Right lobe of liver (tissue), 6 donors: ENCODE data around the gene PLPPR3. TPM values are rescaled to one million over a fixed set of nuclear protein-coding genes. Genes with fewer than 3 reads are reported as not detected.

Experiments used
- ATAC-seq, 4 donors: fragments of 200-7000 bp; cut with Tn5 transposase; one replicate each; pipeline ENCODE4 v1.9.1; 2020; ENCODE audit warnings: mild to moderate bottlenecking in 4 of 4, moderate library complexity in 4 of 4
- DNase-seq, 3 donors: peaks; one replicate each; pipeline ENCODE4 v3.0.0-alpha.2; 2020
- H3K27ac ChIP-seq, 3 donors: fragments of 200-600 bp; one replicate each; pipeline ENCODE4 v1.8.0; 2022
- H3K27me3 ChIP-seq, 2 donors: fragments of 200-600 bp; one replicate each; pipeline ENCODE4 v1.8.0; 2022
- H3K36me3 ChIP-seq, 4 donors: fragments of 200-600 bp; sonication (generic) in 1 of 4; one replicate each; pipeline versions ENCODE4 v1.5.1 to v1.8.0; 2017 to 2022; ENCODE audit warnings: control low read depth in 1 of 4
- H3K4me1 ChIP-seq, 4 donors: fragments of 200-600 bp; sonication (generic) in 1 of 4; one replicate each; pipeline versions ENCODE4 v1.5.1 to v1.8.0; 2017 to 2022; ENCODE audit warnings: control low read depth in 1 of 4
- H3K4me3 ChIP-seq, 3 donors: fragments of 200-600 bp; one replicate each; pipeline ENCODE4 v1.8.0; 2022
- H3K9me3 ChIP-seq, 4 donors: fragments of 200-600 bp; sonication (generic) in 1 of 4; one replicate each; pipeline versions ENCODE4 v1.5.1 to v1.8.0; 2017 to 2022; ENCODE audit warnings: control low read depth in 1 of 4
- POLR2A ChIP-seq: fragments of 450-650 bp; IDR thresholded peaks from one replicate; pipeline ENCODE4 v1.6.1; 2017; ENCODE audit warnings: antibody characterized with exemption, mild to moderate bottlenecking
- WGBS: methylation state at CpG from one replicate; pipeline ENCODE4 v1.1.6; 2018; ENCODE audit warnings: low coverage, low lambda C conversion rate; ENCODE audit not compliant: insufficient coverage; ENCODE audit errors: missing lambda C conversion rate; 5-methylcytosine and 5-hydroxymethylcytosine counted together
- intact Hi-C, 2 donors: fragments of 100-400 bp; cut with DNase I; formaldehyde crosslinking; loops; one replicate each; pipeline versions ENCODE4 v1.11.2 to v1.14.1; 2022
- total RNA-seq, 6 experiments: library from RNA; depleted of rRNA in 2 of 6; stranded (reverse); fragments of >200 nt in 2 of 6; fragmentation: NEBNext Ultra II Directional in 3 of 6; extraction: Animal tissue kit (Norgen Biotek cat#: 25700) in 3 of 6; gene quantifications; one replicate each; pipeline versions ENCODE4 v1.1.0 to v1.2.4, GENCODE V29; 2016 to 2023
- TF ChIP-seq, protein P1 (sequence below), 4 donors: fragments of 200-600 bp in 3 of 4; fragments of 450-650 bp in 1 of 4; IDR thresholded peaks; one replicate each; pipeline versions ENCODE4 v1.5.1 to v1.8.0; 2016 to 2022; ENCODE audit warnings: antibody characterized with exemption in 4 of 4, mild to moderate bottlenecking in 2 of 4
- donor health status: DM: no; HTN: yes; CAD: no.
- donor health status: DM: no; HTN: no; CAD: no.
- donor health status: DM: no; HTN: no; CAD: no.
- donor health status: DM: no; HTN: yes; CAD: no.
- donor health status: DM: no; HTN: yes; CAD: no.

PLPPR3 gene
- total RNA-seq, 6 experiments from 2014 or later = not detected

DNA sequence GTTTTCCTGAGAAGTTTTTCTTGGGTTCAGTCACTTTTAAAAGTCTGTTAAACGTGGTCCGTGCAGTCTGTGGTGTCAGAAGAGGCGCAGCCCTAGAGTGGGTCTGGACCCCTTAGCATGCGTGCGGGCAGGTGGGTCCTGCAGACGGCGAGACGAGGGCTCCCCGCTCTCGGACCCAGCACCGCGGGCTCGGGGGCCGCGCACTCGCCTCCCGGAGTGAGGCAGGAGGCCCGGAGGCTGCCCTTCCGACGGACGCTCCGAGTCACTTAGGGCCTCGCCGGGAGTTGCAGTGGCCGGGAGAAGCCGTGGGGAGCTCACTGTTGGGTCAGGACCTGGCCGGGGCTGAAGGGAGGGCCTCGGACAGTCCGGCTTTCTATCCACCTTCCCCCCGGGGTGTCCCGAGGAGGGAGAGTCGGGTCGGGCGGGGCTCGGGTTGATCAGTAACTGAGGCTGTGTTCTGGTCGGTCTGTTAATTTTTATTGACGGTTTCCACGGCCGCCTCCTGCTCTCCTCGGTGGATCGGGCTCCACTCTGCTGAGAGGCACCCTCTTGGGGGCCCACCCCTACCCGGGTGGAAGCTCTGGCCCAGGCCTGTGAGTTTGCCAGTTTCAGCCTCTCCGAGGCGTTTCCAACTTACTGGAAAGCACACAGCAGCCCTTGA is 23.2 kb downstream of the PLPPR3 start:
- H3K4me3 ChIP-seq = peak overlapping the region; percentile 90 to 95 (median 93)
- peak overlapping the region; percentile 72 to 84 (median 79) for H3K27ac ChIP-seq
- peak; percentile 77 to 89 (median 88) for DNase-seq
- WGBS = 0% methylated on average over 6 of the region's 44 CpGs
- ATAC-seq = peak; percentile 11 to 39 (median 37)
- H3K9me3 ChIP-seq = no peaks in the 10 kb centered on the region
- intact Hi-C loops = no loop called here
- peaks cover 0 to 14% (median 6%) of the 10 kb centered on the region in 4 donors for H3K36me3 ChIP-seq
- no peaks in the 10 kb centered on the region for H3K27me3 ChIP-seq
- peaks cover 0 to 31% (median 19%) of the 10 kb centered on the region in 4 donors for H3K4me1 ChIP-seq
- TF ChIP-seq, protein P1, sequence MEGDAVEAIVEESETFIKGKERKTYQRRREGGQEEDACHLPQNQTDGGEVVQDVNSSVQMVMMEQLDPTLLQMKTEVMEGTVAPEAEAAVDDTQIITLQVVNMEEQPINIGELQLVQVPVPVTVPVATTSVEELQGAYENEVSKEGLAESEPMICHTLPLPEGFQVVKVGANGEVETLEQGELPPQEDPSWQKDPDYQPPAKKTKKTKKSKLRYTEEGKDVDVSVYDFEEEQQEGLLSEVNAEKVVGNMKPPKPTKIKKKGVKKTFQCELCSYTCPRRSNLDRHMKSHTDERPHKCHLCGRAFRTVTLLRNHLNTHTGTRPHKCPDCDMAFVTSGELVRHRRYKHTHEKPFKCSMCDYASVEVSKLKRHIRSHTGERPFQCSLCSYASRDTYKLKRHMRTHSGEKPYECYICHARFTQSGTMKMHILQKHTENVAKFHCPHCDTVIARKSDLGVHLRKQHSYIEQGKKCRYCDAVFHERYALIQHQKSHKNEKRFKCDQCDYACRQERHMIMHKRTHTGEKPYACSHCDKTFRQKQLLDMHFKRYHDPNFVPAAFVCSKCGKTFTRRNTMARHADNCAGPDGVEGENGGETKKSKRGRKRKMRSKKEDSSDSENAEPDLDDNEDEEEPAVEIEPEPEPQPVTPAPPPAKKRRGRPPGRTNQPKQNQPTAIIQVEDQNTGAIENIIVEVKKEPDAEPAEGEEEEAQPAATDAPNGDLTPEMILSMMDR (IDR thresholded peaks at IDR 0.05) = no peak
- peak; percentile 15 for TF ChIP-seq POLR2A

DNA sequence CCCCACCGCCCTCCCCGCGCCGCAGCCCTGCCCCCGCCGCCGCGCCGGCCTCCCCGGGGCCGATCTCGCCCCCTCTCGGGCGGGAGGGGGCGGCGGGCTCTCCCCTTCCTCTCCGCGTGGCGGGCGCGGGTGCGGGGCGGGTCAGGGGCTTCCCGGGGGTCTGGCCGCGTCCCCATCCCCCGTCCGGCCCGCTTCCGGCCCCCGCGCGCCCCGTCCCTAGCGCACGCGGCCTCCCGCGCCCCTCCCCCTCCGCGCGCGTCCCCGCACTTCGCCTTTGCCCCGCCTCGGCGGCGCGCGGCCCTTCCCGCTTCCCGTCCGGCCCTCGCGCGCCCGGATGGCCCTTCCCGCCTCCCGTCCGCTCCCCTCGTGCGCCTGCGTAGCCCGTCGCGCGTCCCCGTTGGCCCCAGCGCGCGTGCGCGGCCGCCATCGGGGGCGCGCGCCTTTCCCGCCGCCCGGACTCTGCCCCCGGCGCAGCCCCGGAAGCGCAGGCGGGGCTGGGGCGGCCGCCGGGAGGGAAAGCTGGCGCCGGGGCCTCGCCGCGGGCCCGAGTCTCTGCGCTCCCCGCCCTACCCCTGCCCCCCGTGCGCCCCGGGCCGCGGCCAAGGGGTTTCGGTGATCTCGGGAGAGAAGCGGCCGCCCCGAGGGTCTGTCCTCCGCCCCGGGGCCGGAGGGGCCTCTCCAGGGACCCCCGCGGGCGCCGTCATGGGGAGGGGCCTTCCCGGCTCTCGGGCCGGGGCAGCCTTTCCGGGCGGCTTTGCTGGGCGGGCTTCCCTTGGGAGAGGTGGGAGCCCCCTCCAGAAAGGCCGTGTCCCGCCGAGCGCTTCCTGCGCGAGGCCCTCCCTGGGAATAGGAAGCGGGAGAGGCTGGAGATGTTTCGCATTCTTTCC is 24.0 kb downstream of the PLPPR3 start:
- DNase-seq = peak; percentile 93
- TF ChIP-seq POLR2A = peak; percentile 43
- TF ChIP-seq, protein P1 (IDR thresholded peaks at IDR 0.05) = peak in 1 of 4 donors; percentile 17
- intact Hi-C loops = no loop called here

GRCh38 chr19:796692-797527 is 24.8 kb downstream of the PLPPR3 start, which contains the start of gene PTBP1:
Gene PTBP1, plus strand, starts transcription at chr19:797452. Its CDS starts 46 bp downstream, at chr19:797498.
- TF ChIP-seq, protein P1 (IDR thresholded peaks at IDR 0.05) = peak in 3 of 4 donors; percentile 12 to 36 (median 30)
- TF ChIP-seq POLR2A = peak; percentile 71
- Histone ChIP-seq H3K27ac (peak within 1 kb of the TSS; percentile 95 to 97 (median 96)), H3K36me3 (peaks cover 0 to 9% (median 2%) of the 10 kb centered on the region in 4 donors), H3K4me3 (peak within 1 kb of the TSS; percentile 90 to 95 (median 93)), H3K4me1 (peaks cover 0 to 29% (median 19%) of the 10 kb centered on the region in 4 donors), H3K27me3 (no peaks in the 10 kb centered on the region), H3K9me3 (no peaks in the 10 kb centered on the region)
- ATAC-seq (peak; percentile 79 to 90 (median 86)), DNase-seq (peak; percentile 100)
- WGBS = under 1% methylated on average over 23 of the region's 83 CpGs
- intact Hi-C loops = no loop called here

More for the DNA sequence above, 24.0 kb downstream of the PLPPR3 start:
- peak overlapping the region; percentile 95 to 97 (median 96) for H3K27ac ChIP-seq
- H3K4me1 ChIP-seq = peaks cover 0 to 31% (median 19%) of the 10 kb centered on the region in 4 donors
- 0% methylated on average over 13 of the region's 129 CpGs for WGBS
- H3K9me3 ChIP-seq = no peaks in the 10 kb centered on the region
- ATAC-seq = peak; percentile 21 to 51 (median 38)
- H3K4me3 ChIP-seq = peak overlapping the region; percentile 90 to 95 (median 93)
- H3K36me3 ChIP-seq = peaks cover 0 to 9% (median 2%) of the 10 kb centered on the region in 4 donors
- no peaks in the 10 kb centered on the region for H3K27me3 ChIP-seq
